Activated CD8-positive, alpha-beta T cell treated with anti-CD3 and anti-CD28 coated beads, Interleukin-2, amount 10 ng/mL, durations not matched to agents 7 days and 5 days (primary cell): ENCODE measurements around the gene RPA3. TPM values are rescaled to one million over a fixed set of nuclear protein-coding genes. Genes with fewer than 3 reads are reported as not detected.

ENCODE experiments used
- ATAC-seq: fragments of 150-1000 bp; cut with Tn5 transposase; one replicate; pipeline ENCODE4 v1.10.0; 2021; ENCODE audit warnings: moderate library complexity
- CTCF ChIA-PET: fragments of 350-600 bp; sonication (Branson Sonifier 250); formaldehyde crosslinking; loops from one replicate; lab custom pipeline; 2021; ENCODE audit warnings: antibody characterized with exemption; lab: Charles Lee
- POLR2A ChIA-PET: fragments of 350-600 bp; sonication (Branson Sonifier 250); formaldehyde crosslinking; loops from one replicate; lab custom pipeline; 2021; ENCODE audit warnings: antibody characterized with exemption; lab: Charles Lee
- DNase-seq: peaks from one replicate; pipeline ENCODE4 v3.0.0-alpha.2; 2020
- H3K27ac Mint-ChIP-seq: one replicate; pipeline ENCODE4 v1.8.0; 2021; ENCODE audit warnings: mild to moderate bottlenecking, mixed read lengths
- H3K27me3 Mint-ChIP-seq: one replicate; pipeline ENCODE4 v1.8.0; 2021; ENCODE audit warnings: low read depth, mixed read lengths
- H3K36me3 Mint-ChIP-seq: one replicate; pipeline ENCODE4 v1.8.0; 2021; ENCODE audit warnings: low read depth, mixed read lengths
- H3K4me1 Mint-ChIP-seq: one replicate; pipeline ENCODE4 v1.8.0; 2021; ENCODE audit warnings: low read depth, mixed read lengths
- H3K4me3 Mint-ChIP-seq: one replicate; pipeline ENCODE4 v1.8.0; 2021; ENCODE audit warnings: mild to moderate bottlenecking, mixed read lengths
- H3K9me3 Mint-ChIP-seq: one replicate; pipeline ENCODE4 v1.8.0; 2022; ENCODE audit warnings: mixed read lengths; ENCODE audit not compliant: insufficient read depth
- total RNA-seq, 2 experiments: library from RNA; stranded (reverse); gene quantifications; one replicate each; pipeline ENCODE4 v1.2.3, GENCODE V29; 2021

Gene RPA3
- total RNA-seq, 2 experiments from 2014 or later = 117 TPM

GRCh38 chr7:7732621-7733281 is 14.3 kb upstream of the RPA3 start:
- Mint-ChIP-seq H3K4me3 (no peak overlapping the region), H3K27me3 (no peaks in the 10 kb centered on the region), H3K36me3 (peaks cover 6% of the 10 kb centered on the region), H3K9me3 (no peaks in the 10 kb centered on the region), H3K4me1 (peaks cover 12% of the 10 kb centered on the region), H3K27ac (no peak overlapping the region)
- ATAC-seq (no peak), DNase-seq (no peak)
- ChIA-PET CTCF (interaction anchor here (2.1 kb wide), 1 partner anchor 52 kb away, joined by 7 read pairs; no protein-coding TSS in a partner anchor), POLR2A (no interaction called here)

GRCh38 chr7:7731732-7732131 is 13.3 kb upstream of the RPA3 start:
- Mint-ChIP-seq H3K36me3 (peaks cover 6% of the 10 kb centered on the region), H3K4me1 (peaks cover 12% of the 10 kb centered on the region), H3K27me3 (no peaks in the 10 kb centered on the region), H3K4me3 (no peak overlapping the region), H3K9me3 (no peaks in the 10 kb centered on the region), H3K27ac (no peak overlapping the region)
- DNase-seq = no peak
- ChIA-PET CTCF (interaction anchor here (2.1 kb wide), 1 partner anchor 51 kb away, joined by 7 read pairs; no protein-coding TSS in a partner anchor), POLR2A (no interaction called here)
- no peak for ATAC-seq

GRCh38 chr7:7720750-7721621 is 2.6 kb upstream of the RPA3 start:
- no peak for DNase-seq
- ATAC-seq = no peak
- Mint-ChIP-seq H3K27me3 (no peaks in the 10 kb centered on the region), H3K4me1 (peaks cover 12% of the 10 kb centered on the region), H3K4me3 (no peak overlapping the region), H3K9me3 (peaks cover 5% of the 10 kb centered on the region), H3K36me3 (peaks cover 6% of the 10 kb centered on the region), H3K27ac (no peak overlapping the region)
- ChIA-PET POLR2A (no interaction called here), CTCF (interaction anchor here (0.9 kb wide), 1 partner anchor 40 kb away, joined by 3 read pairs; no protein-coding TSS in a partner anchor)

- Mint-ChIP-seq H3K4me1 (peaks cover 12% of the 10 kb centered on the region), H3K27me3 (no peaks in the 10 kb centered on the region), H3K27ac (no peak overlapping the region), H3K9me3 (peaks cover 8% of the 10 kb centered on the region), H3K36me3 (peaks cover 6% of the 10 kb centered on the region), H3K4me3 (no peak overlapping the region)
- ChIA-PET POLR2A (interaction anchor here (2.2 kb wide), 1 partner anchor 80 kb away, joined by 6 read pairs; the partner anchor contains the start of gene UMAD1), CTCF (interaction anchor here (2.0 kb wide), 2 partner anchors 39 to 40 kb away, joined by 7 to 21 read pairs; no protein-coding TSS in a partner anchor)
- ATAC-seq = no peak
- DNase-seq = no peak
These were observed 1.8 kb upstream of the RPA3 start for GRCh38 chr7:7720193-7720592.

- POLR2A ChIA-PET = interaction anchor here (0.8 to 2.2 kb wide), 3 partner anchors 79 to 251 kb away, joined by 3 to 6 read pairs (median 3); partner anchors contain the start of gene UMAD1
- no peak overlapping the region for H3K4me3 Mint-ChIP-seq
- CTCF ChIA-PET = interaction anchor here (0.8 to 2.0 kb wide), 5 partner anchors 27 to 244 kb away, joined by 3 to 21 read pairs (median 4); no protein-coding TSS in a partner anchor
These were observed 829 bp upstream of the RPA3 start for GRCh38 chr7:7719236-7719635.

GRCh38 chr7:7713730-7714129 is 4.7 kb downstream of the RPA3 start:
- DNase-seq (no peak), ATAC-seq (no peak)
- Mint-ChIP-seq H3K27ac (no peak overlapping the region), H3K4me1 (peaks cover 4% of the 10 kb centered on the region), H3K4me3 (no peak overlapping the region), H3K9me3 (peaks cover 8% of the 10 kb centered on the region), H3K27me3 (no peaks in the 10 kb centered on the region), H3K36me3 (peaks cover 2% of the 10 kb centered on the region)
- POLR2A ChIA-PET = interaction anchor here (0.7 kb wide), 1 partner anchor 25 kb away, joined by 3 read pairs; no protein-coding TSS in a partner anchor
- CTCF ChIA-PET = no interaction called here

More at GRCh38 chr7:7719236-7719635, 829 bp upstream of the RPA3 start:
- Mint-ChIP-seq H3K9me3 (peaks cover 8% of the 10 kb centered on the region), H3K27me3 (no peaks in the 10 kb centered on the region), H3K4me1 (peaks cover 12% of the 10 kb centered on the region), H3K36me3 (peaks cover 2% of the 10 kb centered on the region), H3K27ac (peak overlapping the region; percentile 46)
- DNase-seq = peak; percentile 52
- ATAC-seq = peak; percentile 92

GRCh38 chr7:7710469-7710868 is 7.9 kb downstream of the RPA3 start:
- Mint-ChIP-seq H3K9me3 (no peaks in the 10 kb centered on the region), H3K27me3 (no peaks in the 10 kb centered on the region), H3K36me3 (no peaks in the 10 kb centered on the region), H3K4me3 (no peak overlapping the region), H3K27ac (no peak overlapping the region), H3K4me1 (peaks cover 2% of the 10 kb centered on the region)
- ChIA-PET POLR2A (no interaction called here), CTCF (interaction anchor here (0.8 kb wide), 1 partner anchor 29 kb away, joined by 3 read pairs; no protein-coding TSS in a partner anchor)
- ATAC-seq = no peak
- no peak for DNase-seq

GRCh38 chr7:7709291-7709690 is 9.1 kb downstream of the RPA3 start:
- Mint-ChIP-seq H3K4me1 (peaks cover 2% of the 10 kb centered on the region), H3K27ac (no peak overlapping the region), H3K4me3 (no peak overlapping the region), H3K27me3 (no peaks in the 10 kb centered on the region), H3K36me3 (no peaks in the 10 kb centered on the region), H3K9me3 (no peaks in the 10 kb centered on the region)
- ATAC-seq = no peak
- POLR2A ChIA-PET = no interaction called here
- CTCF ChIA-PET = no interaction called here
- DNase-seq = no peak

GRCh38 chr7:7707806-7708205 is 10.6 kb downstream of the RPA3 start:
- CTCF ChIA-PET = no interaction called here

GRCh38 chr7:7707246-7707645 is 11.2 kb downstream of the RPA3 start:
- Mint-ChIP-seq H3K4me3 (no peak overlapping the region), H3K36me3 (no peaks in the 10 kb centered on the region), H3K9me3 (no peaks in the 10 kb centered on the region), H3K27ac (no peak overlapping the region), H3K27me3 (no peaks in the 10 kb centered on the region), H3K4me1 (peaks cover 2% of the 10 kb centered on the region)
- ATAC-seq = no peak
- ChIA-PET CTCF (no interaction called here), POLR2A (no interaction called here)
- DNase-seq = no peak

More at GRCh38 chr7:7707806-7708205, 10.6 kb downstream of the RPA3 start:
- Mint-ChIP-seq H3K9me3 (no peaks in the 10 kb centered on the region), H3K4me3 (no peak overlapping the region), H3K4me1 (peaks cover 2% of the 10 kb centered on the region), H3K27ac (no peak overlapping the region), H3K36me3 (no peaks in the 10 kb centered on the region), H3K27me3 (no peaks in the 10 kb centered on the region)
- no peak for ATAC-seq
- no peak for DNase-seq
- POLR2A ChIA-PET = no interaction called here

GRCh38 chr7:7706556-7707172 is 11.7 kb downstream of the RPA3 start:
- Mint-ChIP-seq H3K4me3 (no peak overlapping the region), H3K27ac (no peak overlapping the region), H3K4me1 (peaks cover 2% of the 10 kb centered on the region), H3K27me3 (no peaks in the 10 kb centered on the region), H3K9me3 (no peaks in the 10 kb centered on the region), H3K36me3 (no peaks in the 10 kb centered on the region)
- ChIA-PET POLR2A (no interaction called here), CTCF (no interaction called here)
- no peak for DNase-seq
- ATAC-seq = no peak
